OCI-LY7 (cell line): ENCODE results near the gene ZNF764. TPM values are rescaled to one million over a fixed set of nuclear protein-coding genes. Genes with fewer than 3 reads are reported as not detected.
A peak's percentile ranks its signal among the peaks of the same experiment; 100 is the strongest.

Experiments
- BruUV-seq: library from RNA; stranded (reverse); fragments of 400-500 nt; replicated peaks from 2 replicates; lab custom pipeline; 2021; lab: Mats Ljungman, UMichigan
- CTCF ChIA-PET: fragments of 300-600 bp; sonication (Branson Sonifier 250); formaldehyde crosslinking; loops from one replicate; lab custom pipeline; 2022; ENCODE audit warnings: antibody characterized with exemption; ENCODE audit not compliant: unreplicated experiment; lab: Charles Lee
- POLR2A ChIA-PET: fragments of 300-600 bp; sonication (Branson Sonifier 250); formaldehyde crosslinking; loops from one replicate; lab custom pipeline; 2022; ENCODE audit warnings: antibody characterized with exemption; lab: Charles Lee
- DNase-seq: peaks from one replicate; pipeline ENCODE4 v3.0.0-alpha.2; 2015; ENCODE audit warnings: low spot score
- H2AFZ ChIP-seq: fragments of 200-600 bp; sonication (generic), shearing (Covaris generic); 2 replicates; pipeline ENCODE4 v1.6.1; 2014; ENCODE audit warnings: mild to moderate bottlenecking, antibody characterized with exemption, low read length, moderate library complexity
- H3K27ac ChIP-seq: fragments of 200-600 bp; sonication (generic); 2 replicates; pipeline ENCODE4 v1.5.1; 2014; ENCODE audit warnings: mixed run types, low read depth, mild to moderate bottlenecking, moderate library complexity, low read length, inconsistent platforms; ENCODE audit not compliant: poor library complexity, severe bottlenecking
- H3K36me3 ChIP-seq: fragments of 200-600 bp; sonication (generic); 2 replicates; pipeline ENCODE4 v1.6.1; 2014; ENCODE audit warnings: mild to moderate bottlenecking, antibody characterized with exemption, low read length, moderate library complexity, mixed read lengths; ENCODE audit not compliant: insufficient read depth
- H3K4me1 ChIP-seq: fragments of 200-600 bp; sonication (generic); 2 replicates; pipeline ENCODE4 v1.5.1; 2014; ENCODE audit warnings: mild to moderate bottlenecking, low read length; ENCODE audit not compliant: insufficient read depth, poor library complexity, severe bottlenecking
- H3K4me2 ChIP-seq: fragments of 200-600 bp; sonication (generic); 2 replicates; pipeline ENCODE4 v1.6.1; 2014; ENCODE audit warnings: mild to moderate bottlenecking, low read length
- H3K4me3 ChIP-seq: fragments of 200-600 bp; sonication (generic); 2 replicates; pipeline ENCODE4 v1.5.1; 2014; ENCODE audit warnings: mild to moderate bottlenecking, low read depth, low read length; ENCODE audit not compliant: poor library complexity, severe bottlenecking
- H3K79me2 ChIP-seq: fragments of 200-600 bp; sonication (generic); 2 replicates; pipeline ENCODE4 v1.6.1; 2016; ENCODE audit warnings: low read depth, mild to moderate bottlenecking, low read length, moderate library complexity, mixed read lengths; ENCODE audit not compliant: insufficient read depth
- H3K9me2 ChIP-seq: fragments of 200-600 bp; sonication (generic); 2 replicates; pipeline ENCODE4 v1.6.1; 2016; ENCODE audit warnings: mild to moderate bottlenecking, low read length, mixed read lengths; ENCODE audit not compliant: insufficient read depth
- H3K9me3 ChIP-seq: fragments of 200-600 bp; sonication (generic); 2 replicates; pipeline ENCODE4 v1.6.1; 2014; ENCODE audit warnings: mild to moderate bottlenecking, mixed run types, low read length, mixed read lengths
- H4K20me1 ChIP-seq: fragments of 200-600 bp; sonication (generic); 2 replicates; pipeline ENCODE4 v1.6.1; 2014; ENCODE audit warnings: mild to moderate bottlenecking, antibody characterized with exemption, low read length, moderate library complexity, mixed read lengths; ENCODE audit not compliant: insufficient read depth
- EZH2phosphoT487 ChIP-seq: fragments of 200-600 bp; sonication (generic); IDR thresholded peaks from 2 replicates; pipeline ENCODE4 v1.6.1; 2018; ENCODE audit warnings: low read depth, borderline replicate concordance, mild to moderate bottlenecking, mixed run types, antibody characterized with exemption, low read length, moderate library complexity, mixed read lengths
- intact Hi-C: fragments of 100-400 bp; cut with micrococcal nuclease; formaldehyde crosslinking; loops from one replicate; pipeline ENCODE4 v1.10.0; 2022; ENCODE audit not compliant: unreplicated experiment
- total RNA-seq, 2 experiments: library from RNA; depleted of rRNA in 1 of 2; stranded (reverse); fragments of >200 nt in 1 of 2; shearing (Covaris generic) in 1 of 2; gene quantifications; 2 replicates each; pipeline ENCODE4 v1.2.3, GENCODE V29; 2014 to 2022
- TF ChIP-seq, protein P1 (sequence below): fragments of 200-600 bp; sonication (generic); conservative IDR thresholded peaks from 2 replicates; pipeline ENCODE4 v1.5.1; 2014; ENCODE audit warnings: mild to moderate bottlenecking, antibody characterized with exemption, low read length, moderate library complexity, mixed read lengths

The ZNF764 gene
- total RNA-seq, 2 experiments from 2014 or later, result 12.8 to 14.6 TPM

- no peak for TF ChIP-seq EZH2phosphoT487
- TF ChIP-seq, protein P1, sequence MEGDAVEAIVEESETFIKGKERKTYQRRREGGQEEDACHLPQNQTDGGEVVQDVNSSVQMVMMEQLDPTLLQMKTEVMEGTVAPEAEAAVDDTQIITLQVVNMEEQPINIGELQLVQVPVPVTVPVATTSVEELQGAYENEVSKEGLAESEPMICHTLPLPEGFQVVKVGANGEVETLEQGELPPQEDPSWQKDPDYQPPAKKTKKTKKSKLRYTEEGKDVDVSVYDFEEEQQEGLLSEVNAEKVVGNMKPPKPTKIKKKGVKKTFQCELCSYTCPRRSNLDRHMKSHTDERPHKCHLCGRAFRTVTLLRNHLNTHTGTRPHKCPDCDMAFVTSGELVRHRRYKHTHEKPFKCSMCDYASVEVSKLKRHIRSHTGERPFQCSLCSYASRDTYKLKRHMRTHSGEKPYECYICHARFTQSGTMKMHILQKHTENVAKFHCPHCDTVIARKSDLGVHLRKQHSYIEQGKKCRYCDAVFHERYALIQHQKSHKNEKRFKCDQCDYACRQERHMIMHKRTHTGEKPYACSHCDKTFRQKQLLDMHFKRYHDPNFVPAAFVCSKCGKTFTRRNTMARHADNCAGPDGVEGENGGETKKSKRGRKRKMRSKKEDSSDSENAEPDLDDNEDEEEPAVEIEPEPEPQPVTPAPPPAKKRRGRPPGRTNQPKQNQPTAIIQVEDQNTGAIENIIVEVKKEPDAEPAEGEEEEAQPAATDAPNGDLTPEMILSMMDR, result no peak
- Histone ChIP-seq H4K20me1 (no peaks in the 10 kb centered on the region), H3K9me2 (no peaks in the 10 kb centered on the region), H3K9me3 (no peaks in the 10 kb centered on the region), H3K4me1 (peaks cover 11% of the 10 kb centered on the region), H2AFZ (peak overlapping the region; percentile 72; the same call in 1 of the 2 replicates), H3K27ac (peak overlapping the region; percentile 77), H3K4me3 (peak overlapping the region; percentile 77), H3K4me2 (peak overlapping the region; percentile 53), H3K79me2 (peaks cover 15% of the 10 kb centered on the region; the same call in 1 of the 2 replicates), H3K36me3 (peaks cover 14% of the 10 kb centered on the region)
- intact Hi-C loops, result loop anchor here (1.0 kb wide), 2 partner anchors 13 to 24 kb away; no protein-coding TSS in a partner anchor
- BruUV-seq, result TSS peak; percentile 71
- ChIA-PET CTCF (interaction anchor here (0.7 to 1.0 kb wide), 6 partner anchors 13 to 176 kb away, joined by 3 to 6 read pairs (median 4); partner anchors contain the start of gene SEPTIN1), POLR2A (interaction anchor here (0.6 to 2.9 kb wide), 11 partner anchors 10 to 541 kb away, joined by 3 to 54 read pairs (median 6); partner anchors contain the start of genes ZNF688 and ZNF747)
- DNase-seq, result no peak
These were observed 709 bp upstream of the ZNF764 start for GRCh38 chr16:30558789-30559377.

GRCh38 chr16:30557707-30557956 lies 542 bp downstream of the ZNF764 start:
- Histone ChIP-seq H4K20me1 (no peaks in the 10 kb centered on the region), H3K27ac (peak overlapping the region; percentile 77), H3K9me2 (no peaks in the 10 kb centered on the region), H3K36me3 (peaks cover 26% of the 10 kb centered on the region), H3K4me1 (peaks cover 11% of the 10 kb centered on the region), H3K4me2 (peak overlapping the region; percentile 92), H2AFZ (peak overlapping the region; percentile 81), H3K4me3 (peak overlapping the region; percentile 77), H3K79me2 (peaks cover 15% of the 10 kb centered on the region; the same call in 1 of the 2 replicates), H3K9me3 (no peaks in the 10 kb centered on the region)
- intact Hi-C loops, result no loop called here
- no peak for TF ChIP-seq EZH2phosphoT487
- TF ChIP-seq, protein P1, result no peak
- no TSS peak for BruUV-seq
- no peak for DNase-seq
- ChIA-PET POLR2A (interaction anchor here (0.6 to 2.9 kb wide), 13 partner anchors 8 to 706 kb away, joined by 3 to 54 read pairs (median 4); partner anchors contain the start of genes DCTPP1, ZNF688 and ZNF747), CTCF (interaction anchor here (0.6 to 1.1 kb wide), 2 partner anchors 22 to 48 kb away, joined by 3 to 6 read pairs; partner anchors contain the start of gene ZNF747)

DNA sequence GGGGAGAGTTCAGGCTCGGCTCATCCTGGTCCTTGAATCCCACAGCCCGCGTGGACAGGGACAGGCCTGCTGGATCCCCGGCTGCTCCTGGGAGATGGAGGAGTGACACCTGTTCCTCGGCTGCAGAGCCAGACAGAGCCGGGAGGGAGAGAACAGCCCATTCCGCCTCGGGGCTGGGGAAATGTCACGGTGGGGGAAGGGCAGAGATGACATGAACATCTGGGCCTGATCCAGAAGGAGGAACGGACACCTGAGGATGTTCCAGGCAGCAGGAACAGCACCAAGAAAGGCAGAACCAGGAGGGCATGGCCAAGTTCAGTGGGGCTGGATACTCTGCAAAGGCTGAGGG lies 2.1 kb downstream of the ZNF764 start:
- intact Hi-C loops, result no loop called here
- H3K4me2 ChIP-seq, result no peak overlapping the region
- DNase-seq, result no peak
- ChIA-PET CTCF (no interaction called here), POLR2A (interaction anchor here (2.9 kb wide), 1 partner anchor 21 kb away, joined by 54 read pairs; the partner anchor contains the start of gene ZNF747)
- no peaks in the 10 kb centered on the region for H3K9me3 ChIP-seq
- peaks cover 30% of the 10 kb centered on the region for H3K36me3 ChIP-seq
- H3K4me3 ChIP-seq, result no peak overlapping the region
- BruUV-seq, result no TSS peak
- no peak for TF ChIP-seq EZH2phosphoT487
- TF ChIP-seq, protein P1, result no peak
- H3K27ac ChIP-seq, result no peak overlapping the region
- no peaks in the 10 kb centered on the region for H4K20me1 ChIP-seq
- no peak overlapping the region for H2AFZ ChIP-seq
- H3K79me2 ChIP-seq, result peaks cover 15% of the 10 kb centered on the region; the same call in 1 of the 2 replicates
- peaks cover 11% of the 10 kb centered on the region for H3K4me1 ChIP-seq
- H3K9me2 ChIP-seq, result no peaks in the 10 kb centered on the region
